Hindlimb muscle (tissue), 1 donor: ENCODE results near the gene NGFR. TPM values are rescaled to one million over a fixed set of nuclear protein-coding genes. Genes with fewer than 3 reads are reported as not detected.

Experiments
- DNase-seq: peaks from one replicate; pipeline ENCODE4 v3.0.0-alpha.2; 2013
- polyA plus RNA-seq: library from polyadenylated mRNA; unstranded; fragments of 120-200 nt; gene quantifications from one replicate; pipeline ENCODE4 v1.2.1, GENCODE V29; 2013; ENCODE audit not compliant: insufficient read length

NGFR gene
- polyA plus RNA-seq, 1 donor: 50.8 TPM

DNA sequence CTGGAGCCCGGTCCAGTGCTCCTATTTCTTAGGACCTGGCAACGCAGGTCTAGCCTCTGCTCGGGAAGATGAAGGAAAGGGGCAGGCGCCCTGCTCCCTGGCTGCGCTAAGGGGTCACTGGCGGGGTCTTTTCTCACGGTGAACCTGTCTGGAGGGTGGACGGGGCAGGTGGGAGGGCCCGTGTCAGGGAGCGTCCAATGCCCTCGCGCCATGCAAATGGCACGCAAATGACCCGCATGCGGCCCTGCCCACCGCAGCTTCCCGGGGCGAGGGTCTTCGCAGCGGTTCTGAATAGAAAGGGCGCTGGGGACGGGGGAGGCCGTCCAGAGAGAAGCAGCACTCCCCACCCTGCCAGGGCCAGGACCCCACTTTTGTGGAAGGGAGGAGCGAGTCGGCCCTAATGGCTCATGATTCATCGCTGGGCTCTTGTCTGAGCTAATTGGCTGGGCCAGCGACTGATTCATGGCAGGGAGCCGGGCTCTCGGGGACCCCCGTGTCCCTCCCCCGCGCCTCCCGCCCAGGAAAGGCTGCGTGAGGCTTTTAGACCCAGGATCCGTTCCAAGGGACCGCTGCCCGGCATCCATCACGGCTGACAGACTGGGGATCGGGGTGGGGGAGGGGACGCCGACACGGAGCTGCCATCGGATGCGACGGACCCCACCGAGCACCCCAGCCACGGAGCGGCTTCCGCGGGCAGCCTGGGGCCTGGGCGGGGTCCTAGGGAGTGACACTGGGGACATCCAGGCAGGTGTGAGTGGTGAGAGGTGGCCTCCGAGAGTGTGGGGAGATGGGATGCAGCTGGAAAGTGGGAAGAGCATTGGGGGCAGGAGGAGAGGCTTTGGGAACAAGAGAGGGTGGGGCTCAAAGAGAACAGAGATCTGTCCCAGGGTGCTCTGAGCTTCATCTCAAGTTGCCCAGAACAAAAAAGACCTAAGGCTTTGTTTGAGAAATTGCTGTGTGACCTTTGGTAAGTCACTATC is 25.0 kb upstream of the NGFR start:
- no peak for DNase-seq

DNA sequence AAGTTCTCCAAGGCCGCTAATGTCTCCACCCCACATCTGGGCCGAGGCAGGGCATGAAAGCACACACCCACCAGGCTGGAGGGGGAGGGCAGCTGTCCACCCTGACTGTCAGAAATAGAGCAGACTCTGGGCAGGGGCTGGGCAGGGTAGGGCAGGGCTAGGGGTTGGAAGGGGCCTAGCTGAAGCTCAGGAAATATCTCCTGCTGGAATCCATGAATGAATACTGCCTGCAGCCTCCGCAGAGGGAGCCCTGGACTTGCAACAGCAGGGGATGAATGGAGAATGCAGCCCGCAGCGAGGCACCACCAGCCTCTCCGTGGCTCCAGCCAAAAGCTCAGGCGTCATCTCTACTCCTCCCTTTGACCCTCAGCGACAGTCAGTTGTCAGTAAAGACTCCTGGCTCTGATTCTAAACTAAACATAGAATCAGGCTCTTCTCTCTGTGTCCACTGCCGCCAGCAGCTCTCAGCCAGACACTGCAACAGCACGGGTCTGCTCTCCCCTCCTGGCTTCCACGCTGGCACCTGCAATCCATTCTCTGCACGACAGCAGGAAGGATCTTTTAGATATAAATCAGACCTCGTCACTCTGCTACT is 23.9 kb upstream of the NGFR start:
- DNase-seq: peak; percentile 51

DNA sequence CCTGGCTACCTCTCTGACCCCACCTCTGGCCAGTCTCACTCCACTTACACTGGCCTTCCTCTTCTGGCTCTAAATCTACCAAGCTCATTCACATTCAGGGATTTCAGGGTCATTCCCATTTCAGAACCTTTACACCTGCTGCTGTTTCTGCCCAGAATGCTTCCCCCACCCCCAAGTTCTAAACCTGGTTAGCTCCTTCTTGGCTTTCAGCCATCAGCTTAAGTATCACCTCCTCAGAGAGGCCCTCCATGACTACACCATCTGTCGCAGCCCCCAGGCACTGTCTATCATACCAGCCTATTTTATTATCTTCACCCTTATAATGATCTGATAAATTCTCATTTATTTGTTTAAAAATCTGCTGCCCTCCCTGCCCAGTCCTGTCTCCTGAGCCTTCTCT is 23.3 kb upstream of the NGFR start:
- no peak for DNase-seq

DNA sequence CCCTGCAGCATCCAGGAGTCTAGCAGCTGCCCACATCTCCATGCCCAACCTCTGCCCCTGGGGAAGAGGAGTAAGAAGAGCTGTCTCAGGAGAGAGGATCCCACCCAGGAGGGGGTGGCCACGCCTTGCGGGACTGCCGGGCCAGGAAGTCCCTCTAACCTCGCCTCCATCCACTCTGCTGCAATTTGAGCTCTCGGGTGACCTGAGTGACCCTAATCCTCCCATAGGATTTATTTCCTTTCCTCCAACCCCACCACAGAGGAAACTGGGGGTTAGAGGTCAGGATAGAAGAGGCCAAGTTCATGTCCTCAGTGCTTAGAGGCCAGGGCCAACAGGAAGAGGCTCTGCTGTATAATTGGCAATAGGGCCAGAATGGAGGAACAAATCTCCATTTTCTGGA is 22.6 kb upstream of the NGFR start:
- DNase-seq: no peak

DNA sequence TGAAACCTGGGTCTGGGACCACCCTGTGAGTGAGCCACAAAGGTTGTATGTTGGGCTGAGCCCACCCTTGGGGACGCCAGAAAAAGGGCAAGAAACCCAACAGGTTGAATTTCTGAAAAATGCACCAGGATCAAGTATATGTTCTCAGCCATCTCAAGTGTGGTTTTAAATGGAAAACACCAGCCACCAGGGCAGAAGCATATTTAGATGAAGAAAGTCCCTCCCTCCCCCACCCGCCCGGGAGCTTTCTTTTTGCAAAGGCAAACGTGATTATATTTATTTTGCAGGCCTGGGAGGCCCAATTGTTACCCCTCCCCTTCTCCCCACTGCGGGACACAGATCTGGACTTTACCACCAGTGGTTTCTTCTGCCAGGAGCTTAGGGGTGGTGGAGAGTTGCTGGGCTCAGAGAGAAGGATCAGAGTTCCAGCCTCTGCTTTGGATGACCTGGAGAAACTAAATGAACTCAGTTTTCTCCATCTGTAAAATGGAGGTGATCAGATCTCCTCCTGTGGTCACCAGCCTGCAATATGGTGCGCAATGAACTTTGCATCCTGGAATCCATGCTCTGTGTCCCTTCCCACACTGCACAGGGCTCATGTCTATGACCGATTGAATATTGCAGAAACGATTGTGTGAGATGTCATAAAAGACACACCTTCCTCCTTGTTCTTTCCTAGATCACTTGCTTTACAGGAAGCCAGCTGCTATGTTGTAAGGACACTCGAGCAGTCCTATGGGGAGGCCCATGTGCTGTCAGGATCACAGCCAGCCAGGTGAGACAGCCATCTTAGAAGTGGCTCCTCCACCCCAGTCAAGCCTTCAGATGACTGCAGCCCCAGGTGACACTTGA is 21.0 kb upstream of the NGFR start:
- no peak for DNase-seq

DNA sequence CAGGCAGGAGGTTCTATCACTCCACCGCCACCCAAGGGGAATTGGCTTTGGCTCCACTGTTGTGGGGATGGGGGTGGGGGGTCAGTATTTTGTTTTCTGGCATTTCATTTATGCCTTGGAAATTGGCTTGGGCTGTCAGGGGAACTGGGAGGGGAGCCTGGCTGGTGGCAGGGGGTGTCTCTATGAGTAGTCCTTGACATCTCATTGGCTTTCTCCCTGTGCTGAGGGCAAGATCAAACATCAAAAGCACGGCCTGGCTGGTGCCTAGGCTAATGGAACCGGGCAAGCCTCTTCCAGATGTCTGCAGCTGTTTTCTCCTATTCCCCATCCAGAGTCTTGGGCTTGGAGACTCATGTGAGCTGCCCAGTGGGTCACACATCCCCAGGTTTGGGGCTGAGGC is 17.4 kb upstream of the NGFR start:
- no peak for DNase-seq

DNA sequence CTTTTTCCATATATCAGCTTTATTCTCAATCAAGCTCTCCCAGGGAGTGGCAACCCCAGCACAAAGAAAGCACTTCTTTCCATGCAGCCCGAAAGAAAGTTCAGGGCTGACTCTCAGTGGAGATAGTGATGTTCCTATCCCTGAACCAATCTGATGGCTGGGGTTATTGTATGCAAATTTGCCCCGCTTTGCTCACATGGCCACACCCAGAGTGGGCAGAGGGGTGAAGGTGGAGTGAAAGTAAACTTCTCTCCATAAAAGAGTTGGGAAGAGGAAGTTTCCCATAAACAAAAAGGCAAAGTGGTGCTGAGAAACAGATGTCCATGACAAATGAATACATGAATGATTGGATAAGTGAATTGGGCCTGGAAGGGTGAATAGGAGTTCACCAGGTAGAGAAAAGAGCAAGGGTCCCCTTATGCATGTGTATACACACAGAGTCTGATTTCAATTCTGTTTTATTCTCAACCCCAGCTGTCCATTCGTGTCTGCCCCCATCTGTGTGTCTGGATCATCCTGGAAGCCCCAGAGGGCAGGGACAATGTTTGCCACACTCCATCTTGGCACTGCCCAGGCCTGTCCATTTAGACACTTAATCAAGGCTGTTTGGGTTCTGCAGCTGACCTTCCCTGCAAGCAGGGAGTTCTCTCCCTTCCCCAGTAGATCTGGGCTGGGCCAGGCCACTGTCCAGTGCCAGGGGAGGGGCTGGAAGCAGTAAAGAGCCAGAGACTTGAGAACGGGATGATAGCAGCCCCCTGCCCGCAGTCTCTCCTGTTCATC is 14.1 kb upstream of the NGFR start:
- DNase-seq: no peak

DNA sequence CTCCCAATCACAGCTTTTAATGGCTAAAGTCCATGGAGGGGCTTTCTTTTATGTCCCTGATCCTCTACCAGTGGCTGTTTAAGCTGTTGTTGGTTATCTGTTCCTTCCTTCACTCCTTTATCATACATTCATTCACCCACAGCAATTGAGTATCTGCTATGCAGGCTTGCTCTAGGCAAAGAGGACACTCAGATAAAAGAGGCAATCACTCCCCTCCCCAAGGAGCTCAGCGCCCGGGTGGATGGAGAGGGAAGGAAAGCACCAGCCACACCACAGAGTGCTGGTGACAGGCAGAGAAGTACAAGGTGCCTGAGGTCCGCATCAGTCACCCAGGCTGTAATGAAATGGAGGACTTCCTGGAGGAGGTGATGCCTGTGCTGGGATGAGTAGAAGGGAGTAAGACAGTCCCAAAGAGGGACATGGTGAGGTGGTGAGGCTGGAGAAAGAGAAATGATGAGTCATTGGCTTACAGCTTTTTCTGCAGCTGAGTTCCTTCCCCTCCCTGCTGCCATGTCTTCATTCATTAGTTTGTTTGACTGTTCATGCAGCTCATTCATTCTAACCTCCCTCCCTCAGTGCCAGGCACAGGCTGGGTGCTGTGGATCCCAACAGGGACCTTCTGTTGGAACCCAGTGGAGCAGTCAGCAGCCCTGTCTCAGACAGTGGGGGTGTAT is 12.8 kb upstream of the NGFR start:
- DNase-seq: no peak

DNA sequence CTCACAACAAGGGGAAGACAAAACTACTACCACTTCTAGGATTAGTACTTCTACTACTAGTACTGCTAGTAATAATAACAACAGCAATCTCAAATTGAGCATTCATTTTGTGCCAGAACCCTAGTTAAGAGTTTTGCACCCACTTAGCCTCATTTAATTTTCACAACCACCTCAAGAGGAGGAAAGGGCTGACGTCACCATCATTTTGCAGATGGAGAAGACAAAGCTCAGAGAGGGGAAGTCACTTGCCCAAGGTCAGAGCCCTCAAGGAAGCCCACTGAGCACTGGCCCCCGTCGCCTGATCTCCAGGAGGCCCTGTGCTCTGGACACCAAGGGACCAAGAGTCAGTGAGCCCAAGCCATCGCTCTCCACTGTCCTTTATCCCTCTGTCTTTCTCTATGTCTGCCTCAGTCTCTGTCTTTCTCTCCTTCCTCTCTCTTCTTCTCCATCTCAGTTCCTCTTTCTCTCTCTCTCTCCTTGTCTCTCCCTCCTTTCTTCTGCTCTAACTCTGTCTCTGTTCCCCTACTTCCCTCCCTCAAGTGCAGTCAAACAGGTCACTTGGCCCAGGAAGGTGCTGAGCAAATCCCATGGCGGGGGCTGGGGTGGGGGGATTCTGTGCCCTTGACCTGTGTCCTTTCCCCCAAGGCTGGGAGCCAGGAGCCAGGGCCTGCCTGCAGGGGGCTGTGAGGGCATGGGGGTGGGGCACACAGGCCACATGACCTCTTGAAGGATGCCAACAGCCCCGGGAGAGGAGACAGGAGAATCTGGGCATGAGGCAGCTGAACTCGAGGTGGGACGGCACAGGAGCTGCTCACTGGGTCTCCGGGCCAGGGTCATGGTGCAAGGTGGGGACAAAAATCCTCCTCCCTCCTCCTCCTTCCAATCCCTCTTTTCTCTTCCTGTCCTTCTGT is 11.2 kb upstream of the NGFR start:
- DNase-seq: no peak

DNA sequence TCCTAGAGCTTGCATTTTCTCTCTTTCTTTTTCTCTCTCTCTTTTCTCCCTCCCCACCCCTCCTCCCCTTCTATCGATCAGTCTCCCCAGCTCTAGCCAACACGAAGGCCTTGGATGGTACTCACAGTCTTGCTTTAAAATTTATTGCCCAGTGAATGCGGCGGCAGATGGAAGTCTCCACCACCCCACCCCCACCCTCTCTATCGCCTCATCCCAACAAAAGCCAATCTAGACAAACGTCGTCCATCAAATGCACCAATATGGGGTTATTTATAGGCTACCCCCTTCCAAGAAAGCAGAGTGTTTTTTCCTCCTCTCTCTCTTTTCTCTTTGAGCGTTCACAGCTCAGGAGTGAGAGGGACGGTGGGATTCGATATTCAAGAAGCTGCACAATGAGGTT is 10.5 kb upstream of the NGFR start:
- no peak for DNase-seq

DNA sequence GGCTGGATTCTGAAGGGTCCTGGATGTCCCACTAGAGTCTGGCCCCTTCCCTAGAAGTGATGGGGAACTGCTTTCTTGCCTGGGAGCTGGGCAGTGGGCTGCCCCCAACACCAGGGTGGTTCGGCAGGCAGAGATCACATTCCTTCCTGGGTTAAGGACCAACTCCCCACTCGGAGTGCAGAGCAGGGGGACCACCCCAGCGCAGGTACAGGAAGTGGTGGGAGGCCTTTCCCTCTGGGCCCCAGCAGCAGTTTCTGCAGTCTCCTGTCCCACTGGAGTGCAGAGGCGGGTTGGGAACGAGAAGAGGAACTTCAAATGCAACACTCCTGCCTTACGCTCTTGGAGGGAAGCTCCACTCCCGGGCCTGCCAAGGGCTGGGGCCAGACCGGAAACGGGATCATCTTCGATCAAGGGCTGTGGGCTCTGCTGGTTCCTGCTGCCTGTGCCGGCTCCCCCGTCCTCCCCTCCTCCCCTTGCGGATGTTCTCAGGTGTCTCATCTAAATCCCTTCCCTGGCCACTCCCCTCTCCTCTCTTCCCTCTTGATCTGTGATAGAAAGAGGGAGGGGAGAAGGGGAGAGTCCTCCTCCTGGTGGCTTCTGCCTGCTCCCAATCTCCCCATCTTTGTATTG is 9.0 kb upstream of the NGFR start:
- peak; percentile 73 for DNase-seq

DNA sequence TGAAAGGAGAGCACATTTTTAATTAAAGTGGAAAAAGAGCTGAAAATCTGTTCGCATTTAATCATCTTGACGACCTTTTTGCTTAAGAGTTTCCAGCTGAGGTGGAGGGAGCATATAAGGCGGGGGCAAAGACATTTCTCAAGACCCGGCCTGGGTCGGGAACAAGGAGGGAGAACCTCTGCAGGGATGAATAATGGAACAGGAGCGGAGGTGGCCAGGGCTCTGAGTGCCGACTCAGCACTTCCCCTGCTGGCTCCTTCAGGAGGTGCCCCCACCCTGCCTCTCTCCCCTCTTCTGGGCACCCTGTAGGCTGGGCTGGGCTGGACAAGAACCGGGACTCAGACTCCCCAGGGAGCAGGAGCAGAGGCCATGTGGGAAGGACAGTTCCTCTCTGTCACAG is 7.9 kb upstream of the NGFR start:
- no peak for DNase-seq

DNA sequence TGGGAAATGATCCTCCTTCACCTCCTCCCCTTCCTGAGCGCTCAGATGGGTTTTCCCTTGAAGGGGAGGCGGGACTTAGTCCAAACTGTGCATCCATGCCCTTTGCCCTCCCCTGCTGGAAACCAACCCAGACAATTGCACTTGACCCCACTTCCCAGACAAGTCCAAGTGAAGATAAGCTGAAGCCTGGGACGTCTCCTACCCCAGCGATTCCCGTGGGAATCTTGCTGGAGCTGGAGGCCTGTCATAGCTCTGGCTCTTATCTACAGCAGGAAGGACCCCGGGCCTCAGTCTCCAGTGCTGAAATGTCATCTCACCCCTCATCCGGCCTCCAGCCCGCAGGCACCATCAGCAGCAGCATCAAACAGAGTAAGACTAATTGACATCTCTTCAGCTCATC is 6.5 kb upstream of the NGFR start:
- no peak for DNase-seq

DNA sequence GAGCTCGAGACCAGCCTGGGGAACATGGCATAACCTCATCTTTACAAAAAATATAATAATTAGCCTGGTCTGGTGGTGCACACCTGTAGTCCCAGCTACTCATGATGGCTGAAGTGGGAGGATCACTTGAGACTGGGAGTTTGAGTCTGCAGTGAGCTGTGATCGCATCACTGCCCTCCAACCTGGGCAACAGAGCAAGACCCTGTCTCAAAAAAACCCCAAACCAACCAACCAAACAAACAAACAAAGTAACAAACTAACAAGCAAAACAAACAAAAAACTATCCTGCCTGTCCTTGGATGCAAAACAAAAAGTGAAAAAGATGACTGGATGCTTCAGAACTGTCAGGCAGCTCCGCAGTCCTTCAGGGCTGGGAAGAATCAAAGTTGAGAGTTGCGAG is 5.7 kb upstream of the NGFR start:
- DNase-seq: no peak

DNA sequence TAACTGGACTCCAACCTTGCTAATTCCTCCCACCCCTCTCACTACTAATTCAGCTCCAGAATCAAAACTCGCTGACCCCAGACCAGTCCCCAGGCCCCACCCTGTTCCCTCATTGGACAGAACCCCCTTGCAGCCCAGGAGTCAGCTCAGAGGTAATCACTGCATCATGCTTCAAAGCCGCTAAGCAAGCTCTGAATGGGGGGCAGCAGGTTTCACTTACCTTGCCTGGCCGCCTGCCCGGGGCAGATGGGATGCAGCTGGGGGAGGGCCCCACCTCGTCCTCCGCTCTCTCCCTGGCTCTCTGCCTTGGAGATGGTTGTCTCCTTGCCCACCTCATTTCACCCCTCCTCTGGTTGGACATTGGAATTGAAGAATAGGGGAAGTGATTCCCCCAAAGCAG is 4.8 kb upstream of the NGFR start:
- no peak for DNase-seq

DNA sequence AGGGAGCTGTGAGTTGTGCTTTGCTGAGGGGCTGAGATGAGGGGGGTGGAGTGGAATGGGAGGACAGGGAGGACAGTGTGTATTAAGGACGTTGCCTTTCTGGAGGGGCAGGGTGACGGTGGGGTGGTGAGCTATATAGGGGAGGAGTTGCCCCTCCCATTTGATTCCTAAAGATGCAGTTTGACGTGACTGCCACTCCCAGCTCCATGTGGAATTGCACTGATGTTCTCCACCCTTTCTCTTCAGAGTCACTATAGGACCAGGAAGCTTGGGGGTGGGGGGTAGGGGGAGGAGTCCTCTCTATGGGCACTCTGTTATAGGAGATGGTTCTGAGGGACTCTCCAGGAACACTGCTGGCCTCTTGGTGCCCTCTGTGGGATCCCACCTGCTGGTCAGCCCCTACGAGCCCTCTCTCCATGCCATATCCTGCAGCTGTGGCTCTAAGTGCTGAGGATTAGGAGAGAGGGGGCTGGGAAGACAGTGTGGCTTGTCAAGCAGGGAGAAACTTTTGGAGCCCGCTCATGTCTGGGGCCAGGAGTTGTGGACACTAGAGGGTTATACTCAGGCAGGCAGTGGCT is 3.8 kb upstream of the NGFR start:
- DNase-seq: no peak

DNA sequence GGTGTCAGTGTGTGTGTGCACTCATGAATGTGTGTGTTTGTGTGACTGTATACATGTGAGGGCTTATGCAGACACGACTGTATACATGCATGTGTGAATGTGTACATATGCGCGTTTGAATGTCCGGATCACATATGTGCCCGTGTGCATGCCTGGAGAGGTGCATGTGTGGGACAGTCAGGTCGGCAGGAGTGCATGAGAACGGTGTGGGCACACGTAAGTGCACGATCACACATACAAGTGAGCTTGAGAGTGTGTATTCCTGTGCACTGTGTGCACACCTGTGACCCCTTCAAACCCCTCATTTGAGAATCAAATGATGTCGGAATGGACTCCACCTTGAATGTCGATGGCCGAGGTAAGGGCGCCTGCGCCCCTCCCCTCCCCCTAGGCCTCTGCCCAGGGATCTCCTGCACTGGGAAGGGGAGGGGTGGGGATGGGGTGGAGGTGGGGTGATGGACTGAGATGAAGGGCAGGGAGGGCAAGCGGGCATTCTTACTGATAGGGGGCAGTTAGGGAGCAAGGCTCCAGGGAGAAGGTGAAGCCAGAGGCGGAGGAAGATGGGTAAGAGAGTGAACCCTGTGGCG is 601 bp upstream of the NGFR start:
- no peak for DNase-seq

DNA sequence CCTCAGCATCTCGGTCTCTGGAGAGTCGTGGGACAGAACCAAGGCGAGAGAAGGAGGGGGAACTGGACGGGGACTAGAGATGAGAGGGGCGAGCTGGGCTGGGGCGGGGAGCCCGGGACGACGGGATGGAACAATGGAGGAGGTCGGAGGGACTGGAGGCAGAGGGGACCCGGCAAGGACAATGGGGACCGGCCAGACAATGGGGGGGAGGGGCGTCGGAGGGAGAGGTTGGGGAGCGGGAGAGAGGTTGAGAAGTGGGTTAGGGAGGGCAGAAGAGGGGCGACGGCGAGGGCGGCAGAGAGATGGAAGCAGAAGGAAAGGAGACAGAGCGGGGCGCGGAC is 719 bp downstream of the NGFR start:
- DNase-seq: no peak

DNA sequence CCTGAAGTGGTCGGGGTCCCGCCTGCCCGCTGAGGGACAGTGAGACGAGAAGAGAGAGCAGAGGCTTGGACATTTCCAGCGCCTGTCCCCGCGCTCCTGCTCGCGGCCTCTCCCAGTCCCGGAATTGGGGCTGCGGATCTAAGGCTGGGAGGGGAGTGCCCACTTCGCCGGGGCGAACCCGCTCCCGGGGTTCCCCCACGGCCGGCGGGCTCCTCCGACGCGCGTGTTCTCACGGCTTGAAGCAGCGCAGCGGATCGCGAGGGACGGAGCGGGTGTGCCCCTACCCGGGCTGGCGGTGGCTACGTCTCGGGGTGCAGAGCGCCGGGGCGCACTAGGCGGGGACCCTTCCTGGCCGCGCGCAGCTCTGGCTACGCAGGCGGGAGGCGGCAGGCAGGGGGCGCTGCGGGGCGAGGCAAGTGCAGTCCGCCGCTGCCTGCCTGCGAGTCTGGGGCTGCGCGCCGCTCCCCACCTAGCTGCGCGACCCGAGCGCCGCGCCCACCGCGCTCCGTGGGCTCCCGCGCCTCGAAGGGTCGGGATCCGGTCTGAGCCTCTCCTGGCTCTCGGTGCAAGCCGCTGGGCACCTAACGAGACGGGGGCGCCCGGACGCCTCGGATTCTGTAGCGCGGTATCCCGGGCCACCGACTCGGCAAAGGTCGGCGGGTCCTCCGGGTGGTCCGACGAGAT is 1.2 kb downstream of the NGFR start:
- DNase-seq: peak; percentile 80
